NOMO-1 treated with DMSO at 0.1 percent for 48 hours (cell line): ENCODE data around the gene COPS9.

ENCODE experiments used
- DNase-seq: peaks from one replicate; lab custom pipeline; 2025; ENCODE audit not compliant: unreplicated experiment; lab: John Stamatoyannopoulos, UW

COPS9 gene

DNA sequence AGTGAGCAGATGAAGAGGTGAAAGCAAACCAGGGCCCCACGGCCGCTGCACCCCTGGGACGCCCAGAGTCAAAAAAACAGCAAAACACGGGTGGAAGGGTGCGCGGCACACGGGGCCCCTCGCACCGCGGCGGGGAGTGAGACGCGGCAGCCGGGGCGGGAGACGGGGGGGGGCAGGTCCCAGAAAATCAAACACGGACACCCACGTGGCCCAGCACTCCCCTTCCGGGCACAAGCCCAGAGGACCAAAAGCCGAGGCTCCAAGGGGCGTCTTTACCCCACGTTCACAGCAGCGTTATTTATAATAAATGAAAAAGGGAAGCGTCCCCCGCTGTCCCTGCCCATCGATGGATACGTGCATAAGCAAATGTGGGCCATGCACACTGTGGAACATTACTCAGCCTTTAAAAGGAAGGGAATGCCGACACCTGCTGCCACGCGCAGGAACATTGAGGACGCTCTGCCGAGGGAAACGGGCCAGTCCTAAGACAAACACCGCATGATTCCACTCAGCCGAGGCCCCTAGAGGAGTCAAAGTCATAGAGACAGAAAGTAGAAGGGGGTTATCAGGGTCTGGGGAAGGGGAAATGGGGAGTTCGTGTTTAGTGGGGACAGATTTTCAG lies 677 bp upstream of the COPS9 start:
- peak; percentile 17 for DNase-seq

DNA sequence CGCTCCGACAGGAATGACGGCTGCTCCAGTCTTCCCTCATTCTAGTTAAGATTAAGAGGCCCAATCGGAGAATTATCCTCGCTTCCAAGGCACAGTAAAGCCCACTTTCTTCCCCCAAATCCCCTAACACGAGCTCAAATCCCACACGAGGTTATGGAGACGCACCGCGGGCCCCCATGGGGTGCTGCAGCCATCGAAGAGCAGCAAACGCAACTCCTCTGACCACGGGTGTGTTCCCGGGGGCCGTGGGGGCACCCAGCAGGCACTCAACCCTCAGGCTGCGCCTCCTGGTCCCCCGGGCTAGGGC lies 446 bp downstream of the COPS9 start:
- DNase-seq: no peak

DNA sequence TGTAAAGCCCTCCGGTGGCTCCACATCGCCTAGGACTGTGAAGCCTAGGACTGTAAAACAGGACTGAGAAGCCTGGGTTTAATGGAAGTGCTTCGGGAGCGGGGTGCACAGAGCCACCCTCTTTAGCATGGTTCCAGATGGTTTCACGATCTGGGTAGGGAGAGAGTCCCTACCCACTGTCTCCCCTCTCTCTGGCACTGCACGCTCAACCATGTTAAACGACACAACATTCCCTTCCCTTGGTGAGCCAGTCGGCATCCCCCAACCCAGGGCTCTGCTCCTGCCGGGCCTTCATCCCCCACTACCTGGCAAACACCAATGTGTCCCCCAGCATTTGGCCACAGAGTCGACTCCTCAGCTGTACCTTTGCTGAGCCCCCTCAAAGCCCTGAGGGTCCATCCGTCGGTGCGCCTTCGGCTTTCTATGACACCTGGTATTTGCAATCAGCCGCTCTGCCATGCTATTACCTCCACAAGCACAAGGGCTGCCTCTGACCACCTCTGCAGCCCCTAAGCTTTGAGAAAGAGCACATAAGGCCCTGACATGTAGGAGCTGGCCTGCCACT lies 1.1 kb downstream of the COPS9 start:
- no peak for DNase-seq

DNA sequence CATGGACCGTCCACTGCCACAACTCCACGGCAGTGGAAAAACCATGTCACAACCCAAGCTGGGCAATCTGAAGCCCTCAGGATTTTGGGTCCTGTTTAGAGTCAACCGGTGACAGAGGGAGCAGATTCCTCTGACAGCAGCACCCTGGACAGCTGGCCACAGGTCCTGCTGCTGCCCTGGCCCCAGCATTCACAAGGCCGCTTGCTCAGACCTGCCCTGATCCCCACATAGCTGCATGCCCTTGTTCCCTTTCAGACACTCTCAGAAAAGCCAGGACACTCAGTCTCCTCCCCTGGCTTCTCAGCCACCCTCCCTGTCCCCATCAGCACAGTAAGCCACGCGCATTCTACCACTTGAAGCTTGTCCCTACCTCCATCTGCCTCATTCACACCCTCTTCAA lies 1.6 kb downstream of the COPS9 start:
- DNase-seq: no peak

DNA sequence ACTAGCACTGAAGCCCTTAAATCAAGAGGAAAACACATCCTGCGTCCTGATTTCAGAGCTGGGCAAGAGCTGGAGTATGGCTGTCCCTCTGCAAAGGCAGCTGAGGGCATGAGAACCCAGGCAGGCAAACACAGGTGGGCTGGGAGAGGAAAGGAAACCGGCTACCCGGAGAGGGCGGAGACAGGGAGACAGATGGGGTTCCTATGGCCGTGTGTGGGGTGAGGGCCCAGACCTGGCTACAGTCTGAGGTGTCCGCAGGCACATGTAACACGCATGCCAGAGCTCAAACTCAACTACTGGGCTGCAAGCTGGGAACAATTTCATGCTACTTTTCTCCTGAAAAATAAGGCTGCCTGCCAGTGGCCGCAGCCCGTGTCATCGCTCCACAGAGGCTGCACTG lies 2.7 kb downstream of the COPS9 start:
- DNase-seq: no peak

DNA sequence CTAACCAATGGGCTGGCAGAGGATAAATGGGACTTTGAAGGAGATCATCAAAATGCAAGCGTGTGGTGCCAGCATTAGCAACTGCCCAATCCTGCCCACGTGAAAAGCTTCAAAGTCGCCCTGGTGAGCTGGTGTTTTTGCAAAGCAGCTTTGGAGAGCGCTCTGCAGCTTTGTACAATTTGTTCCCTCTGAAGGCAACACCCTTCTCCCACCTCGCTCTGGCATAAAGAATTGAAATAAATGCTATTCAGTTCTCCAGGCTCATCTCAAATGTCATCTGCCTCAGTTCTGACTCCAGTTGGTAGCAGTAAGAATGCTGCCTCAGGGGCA lies 3.5 kb downstream of the COPS9 start:
- DNase-seq: no peak

DNA sequence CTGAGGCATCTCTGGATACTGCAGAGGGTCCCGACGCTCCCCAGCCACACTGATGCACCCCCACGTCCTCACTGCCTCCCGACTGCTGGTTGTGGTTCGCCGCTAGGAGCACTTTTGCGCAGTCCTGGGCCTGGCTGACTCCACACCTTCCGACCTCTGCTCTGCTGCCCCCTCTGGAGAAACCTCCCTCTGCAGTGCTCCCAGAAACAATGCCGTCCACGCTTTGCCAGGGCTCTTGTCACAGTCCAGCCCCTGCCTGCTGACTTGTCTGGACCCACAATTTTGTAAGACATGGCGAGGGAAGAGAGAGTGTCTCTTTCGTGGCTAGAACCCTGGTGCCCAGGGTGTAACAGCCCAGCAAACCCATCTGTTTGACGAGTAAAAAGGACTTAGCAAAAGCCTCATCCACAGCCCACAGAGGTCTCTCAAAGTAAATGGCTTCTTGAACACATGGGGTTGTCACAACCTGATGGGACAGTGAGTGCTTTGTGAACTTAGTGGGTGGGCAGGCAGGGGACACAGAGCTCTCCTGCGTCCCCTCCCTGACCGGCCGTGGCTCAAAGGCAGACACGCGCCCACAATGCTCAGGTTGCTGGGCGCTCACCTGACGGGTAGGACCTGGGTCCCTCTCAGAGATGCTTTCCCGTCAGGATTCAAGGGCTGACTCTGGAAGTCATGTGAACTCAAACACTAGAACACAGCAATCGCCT lies 4.0 kb downstream of the COPS9 start:
- DNase-seq: no peak

DNA sequence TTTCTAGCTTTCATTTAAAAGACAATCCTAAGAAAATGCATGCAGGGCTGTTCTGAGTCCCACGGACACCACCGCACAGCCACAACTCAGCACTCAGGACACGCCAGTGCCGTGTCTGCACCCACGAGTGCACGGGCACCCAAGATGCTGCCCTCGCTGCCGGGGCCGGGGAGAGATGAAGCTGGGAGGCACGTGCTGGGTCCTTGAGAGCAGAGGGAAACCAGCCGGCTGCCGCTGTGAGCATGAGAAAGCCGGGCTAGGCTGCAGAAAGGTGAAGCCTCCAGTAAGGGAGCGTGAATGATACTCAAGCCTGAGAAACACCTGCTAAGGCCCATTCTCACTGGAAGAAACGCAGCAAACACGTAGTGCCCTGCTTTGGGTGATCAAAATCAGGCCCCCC lies 4.8 kb downstream of the COPS9 start:
- no peak for DNase-seq

DNA sequence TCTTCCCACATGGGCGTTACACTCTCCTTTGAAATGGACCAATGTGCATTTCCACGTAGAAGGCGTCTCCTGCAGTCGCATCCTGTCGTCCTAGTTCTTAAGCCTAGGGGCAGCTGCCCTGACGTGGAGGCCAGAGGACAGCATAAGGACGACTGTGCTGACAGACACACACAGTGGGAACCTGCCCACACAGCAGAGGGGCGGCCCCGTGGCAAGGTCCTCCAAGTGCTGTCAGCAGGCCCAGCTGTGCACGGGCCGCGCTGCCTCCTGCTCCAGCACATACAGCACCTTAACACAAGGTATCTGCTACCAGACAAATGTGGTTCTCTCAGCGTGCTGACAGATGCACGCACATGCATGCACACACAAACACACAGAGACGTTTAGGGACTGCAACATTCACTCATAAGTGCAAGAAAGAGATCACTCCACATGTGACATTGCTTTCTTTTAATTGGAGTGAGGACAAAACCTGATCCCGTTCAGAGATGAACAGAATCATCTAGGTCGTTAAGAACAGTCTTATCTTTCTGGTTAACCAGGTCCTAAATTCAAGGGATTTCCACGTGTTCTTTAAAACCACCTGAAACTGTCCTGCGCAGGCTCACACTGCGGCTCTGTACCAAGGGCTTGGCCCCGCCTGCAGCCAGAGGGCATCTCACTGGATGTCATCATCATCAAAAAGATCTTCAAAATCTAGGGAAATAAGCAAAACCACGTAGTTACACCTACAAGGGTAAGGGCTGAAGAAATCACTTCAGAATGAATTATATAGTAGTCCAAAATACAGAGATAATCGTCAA lies 5.5 kb downstream of the COPS9 start:
- no peak for DNase-seq

DNA sequence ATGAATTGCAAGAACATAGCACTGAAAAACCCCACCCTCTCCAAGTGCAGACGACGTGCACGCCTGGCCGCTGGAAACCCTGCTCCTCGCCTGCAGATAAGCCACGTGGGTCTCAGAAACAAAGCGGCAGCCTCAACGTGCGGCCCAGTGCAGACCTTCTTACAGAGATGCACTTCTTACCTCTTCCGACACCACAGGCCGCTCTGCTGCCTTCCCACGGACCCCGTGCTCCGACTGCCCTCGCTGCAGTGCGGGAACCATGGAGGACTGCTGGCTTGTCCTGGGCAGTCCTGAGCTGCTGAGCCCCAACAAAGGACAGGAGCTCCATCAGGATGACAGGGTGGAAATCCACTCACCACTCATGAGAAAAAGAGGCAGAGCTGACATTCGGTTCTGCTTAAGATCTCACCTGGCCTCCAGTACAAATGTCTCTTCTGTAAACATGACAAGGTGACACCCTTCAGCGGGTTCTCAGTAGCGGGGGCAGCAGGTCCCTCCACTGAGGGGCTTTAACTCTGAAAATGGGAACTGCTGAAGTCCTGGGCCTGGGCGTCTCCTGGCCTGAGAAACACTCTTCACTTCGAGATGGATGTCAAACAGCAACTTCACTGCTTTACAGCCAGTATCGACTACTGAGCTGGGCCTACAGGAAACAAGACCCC lies 6.2 kb downstream of the COPS9 start:
- DNase-seq: no peak

DNA sequence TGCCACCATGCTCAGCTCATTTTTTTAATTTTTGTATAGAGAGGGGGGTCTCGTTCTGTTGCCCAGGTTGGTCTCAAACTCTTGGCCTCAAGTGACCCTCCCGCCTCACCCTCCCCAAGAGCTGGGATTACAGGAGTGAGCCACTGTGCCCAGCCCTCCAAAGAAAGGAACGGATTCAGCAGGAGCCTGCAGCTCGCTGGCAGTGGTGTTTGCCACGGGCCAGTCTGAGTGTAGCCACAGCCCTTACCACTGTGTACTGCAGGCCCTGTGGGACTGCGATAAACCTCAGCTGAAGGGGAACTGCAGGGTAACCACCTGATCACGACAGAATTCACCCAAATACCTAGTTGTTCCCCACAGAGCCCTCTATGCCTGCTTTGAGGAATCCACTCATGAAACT lies 6.8 kb downstream of the COPS9 start:
- DNase-seq: no peak

DNA sequence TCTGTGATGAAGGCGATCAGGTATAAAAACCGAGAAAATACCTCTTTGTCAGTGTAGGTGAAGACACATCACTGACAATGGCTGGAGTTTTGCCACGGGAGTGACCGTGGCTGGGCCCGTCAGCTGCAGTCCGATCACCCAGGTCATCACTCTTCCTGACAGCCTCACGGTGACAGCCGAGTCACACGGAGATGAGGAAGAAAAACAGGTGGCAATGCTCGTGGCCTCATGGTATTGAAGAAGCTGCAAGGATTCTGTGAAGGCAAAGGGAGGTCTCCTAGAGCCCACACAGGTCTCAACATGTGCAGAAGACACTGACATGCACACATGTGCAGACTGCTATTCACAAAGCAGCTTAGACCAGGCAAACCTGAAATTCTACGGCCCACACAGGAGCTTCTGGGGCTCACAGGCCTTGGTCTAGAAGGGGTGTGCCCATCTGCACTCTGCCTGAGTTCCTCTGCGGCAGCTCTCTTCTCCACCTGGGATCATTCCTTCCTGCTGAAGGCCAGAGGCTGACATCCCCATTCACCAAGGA lies 7.4 kb downstream of the COPS9 start:
- DNase-seq: no peak

DNA sequence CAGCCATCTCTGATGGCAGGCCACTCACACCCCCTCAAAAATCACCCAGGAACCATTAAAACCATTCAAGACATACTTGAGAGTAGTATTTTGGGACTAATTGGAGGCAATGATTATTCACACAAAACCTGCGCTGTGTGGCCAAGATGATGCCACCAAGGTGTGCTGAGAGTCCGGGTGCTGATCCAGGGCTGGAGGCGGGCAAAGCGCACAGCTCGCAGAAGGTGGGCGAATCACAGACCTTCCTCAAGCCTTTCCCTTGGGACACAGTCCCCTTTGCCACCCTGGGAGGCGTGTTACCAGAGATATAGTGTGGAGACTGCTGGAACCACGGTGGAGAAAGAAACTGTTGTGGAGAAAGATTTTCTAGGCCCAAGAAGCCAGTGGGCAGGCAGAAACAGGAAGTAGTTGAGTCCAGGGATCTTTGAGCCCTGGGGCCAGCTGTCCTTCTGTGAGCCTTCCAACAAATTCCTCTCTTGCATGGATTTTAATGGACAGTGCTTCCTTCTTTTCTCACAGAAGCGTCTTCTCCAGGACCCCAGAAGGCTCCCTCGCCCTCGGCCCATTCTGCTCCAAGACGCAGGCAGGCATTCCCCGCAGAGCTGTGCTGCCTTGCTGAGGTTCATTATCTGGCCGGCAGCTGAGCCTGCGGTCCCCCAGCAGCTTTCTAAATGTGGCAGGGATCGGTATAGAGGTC lies 8.0 kb downstream of the COPS9 start:
- DNase-seq: no peak

DNA sequence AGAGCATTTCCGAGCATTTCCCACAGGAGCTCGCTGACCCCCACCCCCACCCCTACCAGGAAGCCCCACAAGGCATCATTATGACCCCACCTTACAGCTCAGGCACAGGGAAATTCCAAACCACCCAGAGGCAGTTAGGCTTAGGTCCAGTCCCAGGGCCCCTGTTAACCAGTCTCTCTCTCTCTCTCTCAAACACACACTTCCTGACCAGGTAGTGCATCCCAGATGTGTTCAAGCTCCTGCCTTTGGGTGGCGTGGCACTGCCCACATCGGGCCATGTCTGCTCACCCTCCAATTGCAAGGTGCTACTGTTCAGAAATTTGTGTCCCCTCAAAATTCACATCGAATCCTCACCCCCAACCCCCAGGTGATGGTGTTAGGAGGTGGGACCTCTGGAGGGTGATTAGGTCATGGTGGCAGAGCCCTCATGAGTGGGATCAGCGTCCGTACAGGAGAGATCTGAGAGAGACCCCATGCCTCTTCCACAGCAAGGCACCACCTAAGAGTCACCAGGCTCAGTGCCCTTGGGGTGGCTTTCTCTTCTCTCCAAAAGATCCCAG lies 8.8 kb downstream of the COPS9 start:
- DNase-seq: no peak

DNA sequence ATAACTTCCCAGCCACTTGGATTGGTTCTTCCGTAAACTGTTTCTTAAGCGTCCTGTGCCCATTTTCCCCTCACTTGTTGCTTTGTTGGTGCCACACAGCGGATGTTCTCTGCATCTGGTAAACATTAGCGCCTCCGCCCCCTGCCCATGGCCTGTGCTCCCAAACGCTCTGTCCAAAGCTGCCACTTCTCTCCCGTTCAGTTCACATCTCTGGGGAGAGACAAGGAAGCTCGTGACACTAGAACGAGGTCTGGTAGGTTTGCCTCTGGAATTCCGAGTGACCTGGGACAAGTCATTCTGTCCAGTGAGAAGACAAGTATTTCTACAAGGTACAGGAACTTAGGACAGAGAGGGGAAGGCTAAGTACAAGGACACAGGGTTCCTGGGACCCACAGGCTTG lies 9.4 kb downstream of the COPS9 start:
- DNase-seq: no peak

DNA sequence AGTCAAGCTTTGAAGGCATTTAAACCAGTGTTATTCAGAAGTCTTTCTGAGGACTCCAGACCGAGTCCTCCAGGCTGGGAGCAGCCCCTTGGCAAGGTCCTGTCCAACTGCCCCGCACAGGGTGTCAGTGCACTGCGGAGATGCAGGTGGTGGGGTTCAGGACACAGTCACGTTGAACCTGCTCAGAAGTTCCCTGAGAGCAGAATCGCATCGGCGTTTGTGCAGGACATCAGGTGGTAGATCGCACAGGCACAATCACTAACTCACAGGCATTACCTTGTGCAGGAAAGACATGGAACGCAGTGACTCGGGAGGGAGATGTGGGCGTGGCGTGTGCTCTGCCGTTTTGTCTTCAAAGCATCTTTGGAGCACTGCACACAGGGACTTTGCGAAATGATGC lies 10.4 kb downstream of the COPS9 start:
- no peak for DNase-seq

DNA sequence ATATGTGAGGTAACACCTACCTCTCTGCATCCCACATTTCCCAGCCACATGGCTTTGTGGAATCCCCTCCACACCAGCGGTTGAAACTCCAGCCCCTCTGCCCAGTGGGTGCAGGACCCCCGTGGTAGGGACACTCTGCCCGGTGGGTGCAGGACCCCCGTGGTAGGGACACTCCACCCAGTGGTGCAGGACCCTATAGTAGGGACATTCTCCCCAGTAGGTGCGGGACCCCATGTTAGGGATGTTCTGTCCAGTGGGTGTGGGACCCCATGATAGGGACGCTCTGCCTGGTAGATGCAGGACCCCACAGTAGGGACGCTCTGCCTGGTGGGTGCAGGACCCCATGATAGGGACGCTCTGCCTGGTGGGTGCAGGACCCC lies 11.5 kb downstream of the COPS9 start:
- DNase-seq: no peak

DNA sequence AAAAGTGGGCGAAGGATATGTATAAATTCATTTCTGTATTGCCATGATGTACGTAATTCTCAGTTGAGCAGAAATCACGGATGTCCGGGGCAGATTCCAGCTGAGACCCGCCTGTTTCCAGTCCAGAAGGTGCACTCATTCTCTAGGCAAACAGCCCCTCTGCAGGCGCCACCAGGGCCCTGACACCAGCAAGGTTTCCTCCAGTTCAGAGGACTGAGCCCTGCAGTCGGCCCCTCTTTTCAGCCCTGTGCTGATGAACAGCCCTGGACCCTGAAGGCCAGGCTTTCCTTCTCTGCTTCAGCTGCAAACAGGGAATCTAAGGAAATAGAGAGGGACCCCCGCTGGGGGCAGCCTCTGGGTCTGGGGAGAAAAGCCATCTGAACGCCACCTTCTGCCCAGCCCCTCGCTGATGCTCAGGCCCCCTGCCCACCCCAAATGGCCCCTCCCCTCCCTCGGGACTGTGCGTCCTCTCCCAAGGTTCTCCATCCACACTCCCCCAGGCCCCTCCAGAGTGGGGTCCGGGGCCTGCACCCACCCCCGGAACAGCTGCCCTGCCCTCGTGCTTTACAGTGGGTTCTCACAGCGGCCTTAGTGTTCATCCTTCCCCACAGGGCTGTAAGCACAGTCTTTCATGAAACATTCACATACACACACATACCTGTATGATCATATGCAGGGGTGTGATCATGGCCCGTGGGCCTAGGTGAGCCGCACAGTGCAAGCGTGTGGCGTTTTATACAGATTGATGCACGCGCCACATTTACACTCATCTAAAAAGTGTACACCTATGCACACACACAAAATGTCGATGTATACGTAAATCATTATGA lies 12.1 kb downstream of the COPS9 start:
- no peak for DNase-seq

DNA sequence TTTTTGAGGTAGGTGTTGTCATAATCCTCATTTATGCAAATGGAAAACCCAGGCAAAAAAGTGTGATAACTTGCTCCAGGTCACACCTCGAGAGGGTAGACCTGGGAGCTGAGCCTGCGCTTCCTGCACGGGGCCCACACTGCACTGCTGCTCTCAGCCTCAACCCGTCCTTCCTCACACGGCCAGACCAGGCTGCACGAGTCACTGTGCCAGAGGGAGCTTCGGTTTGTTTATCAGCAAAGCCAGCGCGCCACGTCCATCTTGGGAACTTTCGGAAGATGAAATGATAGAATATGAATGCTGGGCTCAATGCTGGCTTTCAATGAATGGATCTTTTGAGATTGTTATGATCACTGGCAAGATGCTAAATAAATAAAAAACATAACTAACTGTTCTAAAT lies 14.4 kb downstream of the COPS9 start:
- no peak for DNase-seq

DNA sequence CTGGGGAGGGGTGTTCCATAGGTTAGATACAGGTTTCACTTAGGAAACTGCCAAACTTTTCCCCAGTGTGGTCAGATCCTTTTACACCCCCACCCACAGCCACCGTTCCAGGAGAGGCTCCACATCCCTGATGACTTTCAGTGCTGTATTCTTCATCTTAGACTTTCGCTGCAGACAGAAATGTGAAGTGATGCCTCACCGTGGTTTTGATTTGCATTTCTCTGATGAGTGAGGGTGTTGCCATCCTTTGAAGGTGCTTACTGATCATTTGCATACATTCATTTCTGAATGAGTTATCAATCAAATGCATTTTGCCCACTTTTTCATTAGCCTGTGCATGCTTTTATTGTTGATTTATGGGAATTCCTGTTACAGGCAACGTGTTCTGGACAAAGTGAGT lies 14.9 kb downstream of the COPS9 start:
- DNase-seq: no peak
